Transverse colon (tissue), 4 donors: ENCODE data around the gene HSD17B12.

Experiments used
- CTCF ChIP-seq, 5 experiments: fragments of 200-600 bp in 3 of 5; fragments of 450-650 bp in 2 of 5; sonication (generic) in 3 of 5; IDR thresholded peaks; 1 replicate in 2 of 5; 2 replicates in 3 of 5; pipeline ENCODE4 v1.5.1; 2016 to 2017; ENCODE audit warnings: antibody characterized with exemption in 5 of 5, inconsistent platforms in 3 of 5, mild to moderate bottlenecking in 2 of 5, moderate library complexity in 1 of 5
- EP300 ChIP-seq: sonication (generic); formaldehyde crosslinking; IDR thresholded peaks from one replicate; pipeline ENCODE4 v1.6.1; 2017; ENCODE audit warnings: antibody characterized with exemption, low read depth
- POLR2A ChIP-seq: fragments of 450-650 bp; IDR thresholded peaks from one replicate; pipeline ENCODE4 v1.6.1; 2016; ENCODE audit warnings: antibody characterized with exemption, mild to moderate bottlenecking, moderate library complexity
- POLR2AphosphoS5 ChIP-seq, 3 donors: sonication (generic); formaldehyde crosslinking; IDR thresholded peaks; one replicate each; pipeline ENCODE4 v1.6.1; 2016; ENCODE audit warnings: antibody characterized with exemption in 3 of 3

DNA sequence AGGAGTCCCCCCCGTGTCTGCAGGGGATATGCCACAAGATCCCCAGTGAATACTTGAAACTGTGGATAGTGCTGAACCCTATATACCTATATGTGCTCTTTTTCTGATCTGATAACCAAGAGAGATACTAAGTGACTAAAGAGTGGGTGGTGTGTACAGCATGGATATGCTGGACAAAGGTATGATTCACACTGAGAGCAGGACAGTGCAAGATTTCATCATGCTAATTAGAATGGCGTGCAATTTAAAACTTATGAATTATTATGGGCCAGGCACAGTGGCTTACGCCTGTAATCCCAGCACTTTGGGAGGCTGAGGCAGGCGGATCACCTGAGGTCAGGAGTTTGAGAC is 109.9 kb downstream of the HSD17B12 start:
- TF ChIP-seq CTCF (IDR thresholded peaks at IDR 0.05) (no peak), EP300 (no peak), POLR2A (no peak), POLR2AphosphoS5 (IDR thresholded peaks at IDR 0.05) (no peak)
